GM18868 (cell line): ENCODE results near the gene MYO9B.

Experiments used
- ATAC-seq: cut with Tn5 transposase; IDR thresholded peaks from one replicate; pipeline ENCODE4 v1.9.1; 2021; ENCODE audit warnings: mild to moderate bottlenecking, moderate library complexity; ENCODE audit not compliant: unreplicated experiment

Gene MYO9B

GRCh38 chr19:17061205-17061604 lies 14.4 kb upstream of the MYO9B start:
- no peak for ATAC-seq

GRCh38 chr19:17061691-17062090 lies 13.9 kb upstream of the MYO9B start:
- no peak for ATAC-seq

- ATAC-seq: no peak
Observed at GRCh38 chr19:17063428-17063827, 12.1 kb upstream of the MYO9B start.

- ATAC-seq: no peak
Observed at GRCh38 chr19:17069193-17069592, 6.4 kb upstream of the MYO9B start.

- ATAC-seq: no peak
Observed at GRCh38 chr19:17070421-17070820, 5.2 kb upstream of the MYO9B start.

- no peak for ATAC-seq
Observed at GRCh38 chr19:17070912-17071311, 4.7 kb upstream of the MYO9B start.

- ATAC-seq: no peak
Observed at GRCh38 chr19:17073869-17074633, 1.5 kb upstream of the MYO9B start.

- ATAC-seq: no peak
Observed at GRCh38 chr19:17074634-17075034, 943 bp upstream of the MYO9B start.

GRCh38 chr19:17075864-17076542 lies 426 bp downstream of the MYO9B start:
- no peak for ATAC-seq

GRCh38 chr19:17076543-17076991 lies 990 bp downstream of the MYO9B start:
- ATAC-seq: no peak

GRCh38 chr19:17077447-17078028 lies 2.0 kb downstream of the MYO9B start:
- no peak for ATAC-seq

- ATAC-seq: no peak
Observed at GRCh38 chr19:17078036-17078919, 2.7 kb downstream of the MYO9B start.

GRCh38 chr19:17078920-17079709 lies 3.5 kb downstream of the MYO9B start:
- no peak for ATAC-seq

- ATAC-seq: peak; percentile 44
Observed at GRCh38 chr19:17079710-17080439, 4.3 kb downstream of the MYO9B start.

- ATAC-seq: no peak
Observed at GRCh38 chr19:17080440-17080801, 4.8 kb downstream of the MYO9B start.

GRCh38 chr19:17081672-17082630 lies 6.4 kb downstream of the MYO9B start:
- ATAC-seq: no peak

GRCh38 chr19:17086120-17086519 lies 10.5 kb downstream of the MYO9B start:
- ATAC-seq: no peak

- no peak for ATAC-seq
Observed at GRCh38 chr19:17086834-17087233, 11.3 kb downstream of the MYO9B start.

GRCh38 chr19:17088552-17088951 lies 13.0 kb downstream of the MYO9B start:
- ATAC-seq: no peak
